BJ (cell line): ENCODE results near the gene LRRC25. TPM values are rescaled to one million over a fixed set of nuclear protein-coding genes. Genes with fewer than 3 reads are reported as not detected.

Experiments used
- CTCF ChIA-PET: fragments of 350-600 bp; formaldehyde crosslinking; extraction: SDS; loops from one replicate; lab custom pipeline; 2021; ENCODE audit warnings: antibody characterized with exemption, inconsistent platforms; lab: Yijun Ruan, JAX
- POLR2A ChIA-PET: fragments of 300-600 bp; sonication (Branson Sonifier 250); formaldehyde crosslinking; extraction: SDS; loops from one replicate; lab custom pipeline; 2021; ENCODE audit warnings: antibody characterized with exemption; lab: Charles Lee
- DNase-seq: peaks from one replicate; pipeline ENCODE4 v3.0.0-alpha.2; 2011; ENCODE audit warnings: low read depth
- H3K27me3 ChIP-seq: 2 replicates; pipeline ENCODE4 v1.6.0; 2011; ENCODE audit warnings: low read length; ENCODE audit not compliant: control insufficient read depth, insufficient read depth
- H3K36me3 ChIP-seq: 2 replicates; pipeline ENCODE4 v1.5.1; 2011; ENCODE audit warnings: low read length; ENCODE audit not compliant: control insufficient read depth, insufficient read depth
- H3K4me3 ChIP-seq: 2 replicates; pipeline ENCODE4 v1.5.1; 2011; ENCODE audit warnings: low read depth, mild to moderate bottlenecking, control low read depth, low read length
- CTCF ChIP-seq: IDR thresholded peaks from 2 replicates; pipeline ENCODE4 v1.5.1; 2011; ENCODE audit warnings: low read depth, mild to moderate bottlenecking, control low read depth, inconsistent platforms, low read length, moderate library complexity; ENCODE audit not compliant: insufficient read depth
- polyA plus RNA-seq: library from polyadenylated mRNA; depleted of rRNA; stranded (reverse); fragments of >200 nt; gene quantifications from 2 replicates; pipeline ENCODE4 v1.2.3, GENCODE V29; 2011

The LRRC25 gene
- polyA plus RNA-seq, 1 experiment, result 0.06 TPM

GRCh38 chr19:18423258-18424020 lies 26.0 kb upstream of the LRRC25 start:
- POLR2A ChIA-PET, result interaction anchor here (0.8 kb wide), 1 partner anchor 59 kb away, joined by 7 read pairs; no protein-coding TSS in a partner anchor
- CTCF ChIA-PET, result interaction anchor here (1.0 to 1.7 kb wide), 4 partner anchors 28 to 492 kb away, joined by 3 to 4 read pairs (median 4); no protein-coding TSS in a partner anchor
- H3K27me3 ChIP-seq, result no peaks in the 10 kb centered on the region

GRCh38 chr19:18422530-18423191 lies 25.2 kb upstream of the LRRC25 start:
- Histone ChIP-seq H3K27me3 (no peaks in the 10 kb centered on the region), H3K4me3 (no peak overlapping the region), H3K36me3 (peaks cover 5% of the 10 kb centered on the region; the same call in 1 of the 2 replicates)
- no peak for DNase-seq
- CTCF ChIA-PET, result interaction anchor here (1.1 to 1.7 kb wide), 3 partner anchors 29 to 493 kb away, joined by 3 to 4 read pairs (median 3); no protein-coding TSS in a partner anchor
- POLR2A ChIA-PET, result no interaction called here
- TF ChIP-seq CTCF, result no peak

More at GRCh38 chr19:18423258-18424020, 26.0 kb upstream of the LRRC25 start:
- no peak for DNase-seq
- Histone ChIP-seq H3K4me3 (no peak overlapping the region), H3K36me3 (peaks cover 8% of the 10 kb centered on the region)
- no peak for TF ChIP-seq CTCF

GRCh38 chr19:18421371-18421959 lies 24.0 kb upstream of the LRRC25 start:
- no peak for DNase-seq
- POLR2A ChIA-PET, result no interaction called here
- Histone ChIP-seq H3K36me3 (peaks cover 2% of the 10 kb centered on the region; the same call in 1 of the 2 replicates), H3K27me3 (no peaks in the 10 kb centered on the region), H3K4me3 (no peak overlapping the region)
- CTCF ChIA-PET, result interaction anchor here (1.4 kb wide), 1 partner anchor 72 kb away, joined by 5 read pairs; no protein-coding TSS in a partner anchor
- TF ChIP-seq CTCF, result no peak

GRCh38 chr19:18420930-18421329 lies 23.5 kb upstream of the LRRC25 start:
- peak overlapping the region; percentile 87 for H3K4me3 ChIP-seq
- ChIA-PET POLR2A (no interaction called here), CTCF (interaction anchor here (1.2 to 1.4 kb wide), 3 partner anchors 19 to 71 kb away, joined by 3 to 5 read pairs (median 5); no protein-coding TSS in a partner anchor)
- peaks cover 2% of the 10 kb centered on the region; the same call in 1 of the 2 replicates for H3K36me3 ChIP-seq
- H3K27me3 ChIP-seq, result no peaks in the 10 kb centered on the region
- TF ChIP-seq CTCF, result no peak
- DNase-seq, result no peak
